NOMO-1 (cell line): ENCODE data around the gene SH3RF2.
"Not testable (repeated sequence)": the region's sequence is repeated elsewhere in the genome, so short reads cannot be mapped to it uniquely, and the experiment has no call there.

Experiments
- DNase-seq, 2 experiments: peaks; one replicate each; lab custom pipeline; 2025; ENCODE audit not compliant: unreplicated experiment in 2 of 2; lab: John Stamatoyannopoulos, UW

The SH3RF2 gene

DNA sequence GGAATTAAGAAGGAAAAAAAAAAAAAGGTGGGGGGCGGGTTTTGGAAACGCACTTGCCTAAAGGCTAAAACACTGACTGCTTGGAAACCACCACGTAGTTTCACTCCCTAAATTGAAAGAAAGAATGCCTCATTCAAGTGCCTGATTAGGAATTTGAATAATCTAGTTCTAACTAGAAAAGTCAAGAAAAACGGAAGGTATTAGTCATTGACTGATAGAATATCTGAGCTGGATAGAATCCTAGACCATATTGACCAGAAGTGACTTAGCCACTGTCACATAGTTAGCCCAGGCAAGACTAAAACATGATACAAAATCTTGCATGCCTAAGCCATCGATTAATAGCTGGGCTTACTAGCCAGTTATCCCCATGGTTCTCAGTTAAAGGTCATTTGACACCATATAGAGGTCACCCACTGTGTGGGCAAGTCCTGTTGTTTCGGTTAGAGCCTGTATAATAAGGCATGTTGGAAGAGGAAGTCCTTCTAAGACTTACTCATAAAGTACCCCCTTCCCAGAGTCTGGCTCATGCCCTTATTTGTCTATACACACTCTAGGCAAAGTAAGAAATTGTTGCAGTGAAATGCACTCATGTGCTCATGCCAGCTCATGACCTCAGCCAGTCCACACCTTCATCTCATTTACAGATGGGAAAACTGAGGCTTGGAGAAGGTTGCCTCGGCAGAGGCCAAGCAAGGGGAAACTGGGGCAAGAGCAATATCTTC lies 40.2 kb downstream of the SH3RF2 start:
- peak; percentile 20 to 59 for DNase-seq

GRCh38 chr5:145978171-145978570 lies 41.8 kb downstream of the SH3RF2 start:
- DNase-seq = no peak

- DNase-seq = no peak
Measured at GRCh38 chr5:145978708-145979107, 42.3 kb downstream of the SH3RF2 start.

DNA sequence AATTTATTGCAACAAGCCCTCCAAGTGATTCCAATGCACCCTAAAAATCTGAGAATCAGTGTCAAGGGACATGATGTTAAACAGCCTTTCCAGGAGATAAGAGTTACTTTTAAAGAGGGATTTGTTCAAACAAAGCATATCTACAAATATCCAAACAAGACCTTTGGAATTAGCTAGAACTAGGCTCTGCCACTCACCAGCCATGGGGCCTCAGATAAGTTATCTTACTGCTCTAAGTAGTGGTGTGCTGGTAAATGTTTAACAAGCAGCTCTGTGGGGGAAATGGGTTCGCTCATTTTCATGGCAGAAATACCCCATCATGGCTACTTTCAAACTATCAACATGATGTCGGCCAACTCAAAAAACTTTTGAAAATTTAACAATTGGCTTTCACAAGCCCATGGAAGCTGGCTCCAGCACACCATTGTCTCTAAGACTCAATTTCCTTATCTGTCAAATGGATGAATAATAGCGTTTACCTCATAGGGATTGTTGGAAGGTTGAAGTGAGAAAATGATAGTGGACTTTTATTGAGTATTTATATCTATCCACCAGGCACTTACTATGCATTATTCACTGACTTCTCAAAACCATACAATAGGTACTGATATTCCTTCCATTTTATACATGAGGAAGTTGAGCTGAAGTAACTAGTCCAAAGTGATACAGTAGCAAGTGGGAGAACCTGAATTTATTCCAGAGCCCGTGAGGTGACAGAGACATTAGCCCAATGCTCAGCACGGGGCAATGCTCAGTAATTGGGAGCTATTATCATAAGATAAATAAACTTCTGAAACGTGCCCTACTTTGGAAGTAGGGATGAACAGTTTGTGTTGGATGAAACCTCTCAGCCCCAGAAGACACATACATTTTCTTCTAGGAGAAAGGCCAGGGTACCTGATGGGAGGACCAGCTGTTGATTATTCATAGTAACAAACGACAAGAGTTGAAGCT lies 43.2 kb downstream of the SH3RF2 start:
- no peak for DNase-seq

GRCh38 chr5:145980259-145980658 lies 43.9 kb downstream of the SH3RF2 start:
- no peak for DNase-seq

DNA sequence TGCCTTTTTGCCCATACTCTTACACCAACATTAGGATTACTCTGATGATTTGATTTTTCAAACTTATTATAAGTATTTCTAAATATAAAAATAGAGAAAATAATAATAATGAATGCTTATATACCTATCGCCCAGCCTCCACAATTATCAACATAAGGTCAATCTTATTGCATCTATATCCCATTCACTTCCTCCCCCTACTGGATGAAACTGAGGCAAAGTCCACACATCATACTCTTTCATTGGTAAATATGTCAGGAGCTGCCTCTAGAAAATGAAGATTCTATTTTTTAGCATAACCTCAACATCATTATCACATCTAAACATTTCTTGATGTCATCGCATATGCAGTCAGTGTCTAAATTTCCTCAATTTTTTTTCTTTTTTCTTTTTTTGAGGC lies 44.3 kb downstream of the SH3RF2 start:
- DNase-seq = no peak

GRCh38 chr5:145981589-145982571 lies 45.5 kb downstream of the SH3RF2 start:
- peak in 1 of 2 experiments; percentile 52 for DNase-seq

GRCh38 chr5:145982572-145983318 lies 46.4 kb downstream of the SH3RF2 start:
- no peak for DNase-seq

GRCh38 chr5:145983446-145983845 lies 47.1 kb downstream of the SH3RF2 start:
- no peak for DNase-seq

GRCh38 chr5:145984072-145984471 lies 47.7 kb downstream of the SH3RF2 start:
- DNase-seq = peak; percentile 74 to 94

GRCh38 chr5:145987856-145988255 lies 51.5 kb downstream of the SH3RF2 start:
- DNase-seq = no peak

- DNase-seq = no peak
Measured at GRCh38 chr5:145988993-145989392, 52.6 kb downstream of the SH3RF2 start.

DNA sequence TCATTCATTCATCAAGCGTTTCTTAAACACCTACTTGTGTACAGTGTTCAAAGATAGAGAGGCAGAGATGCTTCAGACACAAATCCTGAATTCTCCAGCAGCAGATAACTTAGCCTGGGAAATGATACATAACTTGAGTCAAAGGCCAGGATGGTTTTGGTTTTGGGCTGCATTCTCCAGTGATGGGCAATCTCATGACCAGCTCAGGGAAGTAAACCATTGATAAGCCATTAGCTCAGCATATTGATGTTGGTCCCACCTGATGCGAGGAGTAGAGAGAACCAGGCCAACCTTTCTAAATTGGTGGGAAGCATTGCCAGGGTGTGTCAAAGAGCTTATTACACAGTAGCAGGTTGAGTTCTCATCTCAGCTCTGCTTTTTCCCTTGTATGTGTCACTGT lies 53.0 kb downstream of the SH3RF2 start:
- no peak for DNase-seq

GRCh38 chr5:145990170-145990569 lies 53.8 kb downstream of the SH3RF2 start:
- DNase-seq = no peak

- DNase-seq = no peak
Measured at GRCh38 chr5:145991044-145991575, 54.7 kb downstream of the SH3RF2 start.

DNA sequence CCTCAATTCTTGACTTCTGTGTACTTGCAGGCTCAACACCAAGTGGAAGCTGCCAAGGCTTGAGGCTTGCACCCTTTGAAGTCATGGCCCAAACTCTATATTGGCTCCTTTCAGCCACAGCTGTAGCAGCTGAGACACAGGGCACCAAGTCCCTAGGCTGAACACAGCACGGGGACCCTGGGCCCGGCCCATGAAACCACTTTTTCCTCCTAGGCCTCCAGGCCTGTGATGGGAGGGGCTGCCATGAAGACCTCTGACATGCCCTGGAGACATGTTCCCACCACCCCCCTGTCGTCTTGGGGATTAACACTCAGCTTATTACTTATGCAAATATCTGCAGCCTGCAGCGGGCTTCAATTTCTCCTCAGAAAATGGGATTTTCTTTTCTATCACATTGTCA lies 57.2 kb downstream of the SH3RF2 start:
- not testable (repeated sequence) for DNase-seq

- DNase-seq = peak; percentile 55 to 84
Measured at GRCh38 chr5:145996135-145996534, 59.8 kb downstream of the SH3RF2 start.

- no peak for DNase-seq
Measured at GRCh38 chr5:145999208-145999607, 62.8 kb downstream of the SH3RF2 start.

GRCh38 chr5:146000072-146000471 lies 63.7 kb downstream of the SH3RF2 start:
- DNase-seq = no peak
